Fibroblast of lung (primary cell): Measurements from ENCODE around the gene UPF3A.

Source experiments
- CTCF ChIP-seq, 2 donors: IDR thresholded peaks in 1 of 2; conservative IDR thresholded peaks in 1 of 2; 1 replicate in 1 of 2; 2 replicates in 1 of 2; pipeline ENCODE4 v1.5.1; 2011 to 2012; ENCODE audit warnings: low read length in 2 of 2, control low read depth in 1 of 2, inconsistent platforms in 1 of 2, low read depth in 1 of 2, mild to moderate bottlenecking in 1 of 2
- EZH2 ChIP-seq: IDR thresholded peaks from 2 replicates; pipeline ENCODE4 v1.5.1; 2012; ENCODE audit warnings: low read length, control low read depth, mild to moderate bottlenecking; ENCODE audit errors: missing control alignments

GRCh38 chr13:114296448-114296847 is 15.0 kb downstream of the UPF3A start:
- TF ChIP-seq CTCF (conservative IDR thresholded peaks at IDR 0.05 in 1 of 2, IDR thresholded peaks at IDR 0.05 in 1 of 2; ENCODE audit: low read depth in 1 of 2, low read length in 2 of 2), result no peak
- TF ChIP-seq EZH2, result no peak
